Hematopoietic multipotent progenitor cell treated with erythropoietin and hydrocortisone succinate and interleukin-3 and kit ligand, for 6 days (in vitro differentiated cells): ENCODE results near the gene GJC2.
A peak's percentile ranks its signal among the peaks of the same experiment; 100 is the strongest.

Experiments
- DNase-seq: peaks from one replicate; pipeline ENCODE4 v3.0.0-alpha.2; 2015

The GJC2 gene

DNA sequence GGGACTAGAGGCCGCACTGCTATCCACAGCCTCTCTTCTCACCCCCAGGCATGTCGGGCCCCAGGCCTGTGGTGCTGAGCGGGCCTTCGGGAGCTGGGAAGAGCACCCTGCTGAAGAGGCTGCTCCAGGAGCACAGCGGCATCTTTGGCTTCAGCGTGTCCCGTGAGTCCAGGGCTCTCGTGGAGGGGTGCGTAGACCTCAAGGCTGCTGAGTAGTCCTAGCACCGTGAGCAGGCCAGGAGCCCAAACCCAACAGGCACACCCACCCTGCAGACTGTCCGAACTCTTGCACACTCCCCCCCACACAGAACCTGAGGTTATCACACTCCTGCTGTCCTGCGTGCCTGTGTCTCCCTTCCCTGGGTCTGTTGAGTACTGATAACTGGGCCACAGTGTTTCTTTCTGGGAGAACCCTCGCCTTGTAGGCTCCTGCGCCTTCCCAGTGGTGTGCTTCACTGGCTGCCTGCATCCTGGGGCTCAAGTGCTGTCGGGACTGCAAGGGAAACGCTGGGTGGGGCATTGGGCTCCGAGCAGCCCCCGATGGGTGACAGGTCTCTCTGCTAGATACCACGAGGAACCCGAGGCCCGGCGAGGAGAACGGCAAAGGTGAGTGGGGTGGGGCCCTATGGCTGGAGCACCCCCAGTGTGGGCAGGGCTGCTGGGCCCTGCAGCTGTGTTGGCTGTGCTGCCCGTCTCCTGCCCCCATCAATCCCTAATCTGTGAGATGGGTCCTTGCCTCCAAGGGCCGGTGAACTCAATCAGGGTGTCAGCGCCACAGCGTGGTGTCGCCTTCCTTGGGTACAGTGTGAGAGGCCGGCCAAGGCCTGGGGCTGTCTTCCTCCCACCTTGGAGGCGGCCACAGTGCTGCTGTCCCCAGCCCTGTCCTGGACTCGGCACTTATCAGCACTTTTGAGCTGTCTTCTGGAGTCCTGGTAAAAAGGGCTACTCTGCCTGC, 4.0 kb upstream of the GJC2 start:
- peak; percentile 84 for DNase-seq

DNA sequence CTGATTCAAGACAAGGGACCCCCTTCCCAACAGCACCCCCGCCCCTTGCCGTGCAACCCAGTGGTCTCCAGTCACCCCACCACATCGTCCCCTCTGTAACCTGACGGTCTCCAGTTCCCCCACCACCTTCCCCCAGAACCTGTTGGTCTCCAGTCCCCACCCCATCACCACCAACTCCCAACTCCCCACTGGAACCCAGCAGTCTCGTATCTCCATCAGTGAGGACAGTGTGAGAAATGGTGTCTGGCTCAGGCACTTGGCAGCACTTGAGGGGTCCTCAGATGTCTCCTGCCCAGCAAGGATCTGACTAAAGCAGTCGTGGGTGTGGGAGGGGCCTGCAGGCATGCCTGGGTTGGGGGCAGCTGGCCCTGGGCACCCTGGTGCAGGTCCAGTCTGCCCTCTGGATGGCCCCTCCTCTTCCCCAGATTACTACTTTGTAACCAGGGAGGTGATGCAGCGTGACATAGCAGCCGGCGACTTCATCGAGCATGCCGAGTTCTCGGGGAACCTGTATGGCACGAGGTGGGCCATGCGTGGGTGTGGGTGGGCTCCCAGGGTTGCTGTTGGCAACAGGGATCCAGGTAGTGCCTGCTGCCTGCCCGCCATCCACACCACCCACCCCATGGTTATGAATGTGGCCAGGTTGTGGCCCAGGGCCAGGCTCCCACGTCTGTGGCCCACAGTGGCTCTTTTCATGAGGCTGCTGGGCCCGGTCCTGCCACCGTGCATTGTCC, 3.1 kb upstream of the GJC2 start:
- no peak for DNase-seq

DNA sequence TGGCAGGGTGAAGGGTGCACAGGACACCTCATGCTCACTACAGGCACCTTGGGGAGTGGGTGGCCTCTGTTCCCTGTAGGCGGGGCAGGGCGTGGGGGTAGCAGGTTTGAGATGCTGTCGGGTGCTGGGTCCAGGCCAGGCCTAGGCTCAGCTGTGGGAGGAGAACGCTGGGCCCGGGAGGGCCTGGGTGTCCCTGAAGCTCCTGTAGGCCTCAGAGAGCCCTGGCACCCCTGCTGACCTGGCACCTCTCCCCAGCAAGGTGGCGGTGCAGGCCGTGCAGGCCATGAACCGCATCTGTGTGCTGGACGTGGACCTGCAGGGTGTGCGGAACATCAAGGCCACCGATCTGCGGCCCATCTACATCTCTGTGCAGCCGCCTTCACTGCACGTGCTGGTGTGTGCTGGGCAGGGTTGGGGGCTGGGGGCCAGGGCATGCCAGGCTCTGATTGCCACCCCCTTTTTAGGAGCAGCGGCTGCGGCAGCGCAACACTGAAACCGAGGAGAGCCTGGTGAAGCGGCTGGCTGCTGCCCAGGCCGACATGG, 2.5 kb upstream of the GJC2 start:
- DNase-seq: no peak

DNA sequence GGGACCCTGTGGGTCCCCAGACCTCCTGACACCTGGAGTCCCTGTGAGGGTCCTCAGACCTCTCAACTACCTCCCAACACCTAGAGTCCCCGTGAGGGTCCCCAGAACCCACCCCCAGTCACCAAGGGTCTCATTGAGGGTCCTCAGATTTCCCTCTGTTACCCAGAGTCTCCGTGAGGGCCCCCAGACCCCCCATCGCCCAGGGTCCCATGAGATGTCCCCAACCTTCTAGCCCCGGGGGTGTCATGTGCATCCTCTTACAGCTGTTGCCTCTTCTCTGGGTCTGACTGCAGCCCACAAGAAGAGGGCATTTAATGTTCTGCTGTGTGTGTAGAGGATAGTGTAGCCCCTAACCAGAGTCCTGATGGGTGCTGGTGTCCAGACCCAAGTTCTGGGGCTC, 2.0 kb upstream of the GJC2 start:
- DNase-seq: no peak

DNA sequence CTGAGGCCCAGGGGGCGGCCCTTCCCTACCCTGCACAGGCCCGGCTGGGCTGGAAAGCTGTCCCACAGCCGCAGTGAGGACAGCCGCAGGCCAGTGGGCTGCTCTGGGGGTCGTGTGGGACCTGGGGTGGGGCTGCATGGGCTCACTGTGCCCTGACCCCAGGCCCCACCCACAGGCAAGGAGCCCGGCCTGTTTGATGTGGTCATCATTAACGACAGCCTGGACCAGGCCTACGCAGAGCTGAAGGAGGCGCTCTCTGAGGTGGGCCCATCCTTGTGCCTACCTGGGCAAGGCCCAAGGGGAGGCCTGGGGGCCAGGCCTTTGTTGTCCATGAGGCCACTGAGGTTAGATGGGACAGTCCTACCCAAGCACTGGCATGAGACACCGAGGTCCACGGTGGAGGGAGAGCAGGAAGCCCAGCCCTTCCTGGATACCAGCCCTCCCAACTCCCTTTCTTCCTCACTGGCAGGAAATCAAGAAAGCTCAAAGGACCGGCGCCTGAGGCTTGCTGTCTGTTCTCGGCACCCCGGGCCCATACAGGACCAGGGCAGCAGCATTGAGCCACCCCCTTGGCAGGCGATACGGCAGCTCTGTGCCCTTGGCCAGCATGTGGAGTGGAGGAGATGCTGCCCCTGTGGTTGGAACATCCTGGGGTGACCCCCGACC, 1.4 kb upstream of the GJC2 start:
- no peak for DNase-seq

DNA sequence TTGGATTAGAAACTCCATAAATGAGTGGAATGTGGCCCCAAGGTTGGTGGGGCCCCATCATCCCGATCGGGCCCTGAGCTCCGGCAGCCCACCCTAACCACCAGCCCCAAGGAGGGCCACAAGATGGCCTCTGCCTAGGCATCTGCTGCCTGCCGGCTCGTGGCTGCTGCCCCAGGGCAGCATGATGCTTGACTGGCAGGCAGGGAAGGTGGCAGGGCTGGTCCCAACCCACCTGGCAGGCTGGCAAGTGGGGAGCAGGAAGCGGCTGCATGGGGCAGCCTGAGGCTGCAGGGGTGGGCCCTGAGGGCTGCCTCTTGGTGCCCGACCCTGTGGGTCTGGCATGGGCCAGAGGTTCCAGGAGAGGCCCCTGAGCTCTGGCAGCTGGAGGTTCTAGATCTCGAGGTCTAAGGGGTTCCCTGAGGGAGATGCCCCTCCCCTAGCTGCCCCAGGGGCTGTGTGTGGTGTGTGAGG, 760 bp upstream of the GJC2 start:
- no peak for DNase-seq

DNA sequence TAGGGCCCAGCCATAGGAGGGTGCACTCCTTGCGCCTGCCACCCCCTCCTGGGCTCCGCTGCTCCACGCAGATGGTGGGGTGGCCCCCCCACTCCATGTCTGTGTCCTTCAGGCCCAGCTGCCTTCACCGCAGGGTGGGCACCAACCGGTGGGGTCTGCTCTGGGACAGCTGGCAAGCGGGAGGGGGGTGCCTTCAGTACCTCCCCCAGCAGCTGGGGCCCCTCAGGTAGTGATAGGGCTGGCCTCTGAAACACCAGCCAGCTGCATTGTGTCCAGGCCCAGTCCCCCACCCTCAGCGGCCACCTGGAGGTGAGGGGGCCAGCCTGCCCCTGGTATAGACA, 360 bp downstream of the GJC2 start:
- no peak for DNase-seq

DNA sequence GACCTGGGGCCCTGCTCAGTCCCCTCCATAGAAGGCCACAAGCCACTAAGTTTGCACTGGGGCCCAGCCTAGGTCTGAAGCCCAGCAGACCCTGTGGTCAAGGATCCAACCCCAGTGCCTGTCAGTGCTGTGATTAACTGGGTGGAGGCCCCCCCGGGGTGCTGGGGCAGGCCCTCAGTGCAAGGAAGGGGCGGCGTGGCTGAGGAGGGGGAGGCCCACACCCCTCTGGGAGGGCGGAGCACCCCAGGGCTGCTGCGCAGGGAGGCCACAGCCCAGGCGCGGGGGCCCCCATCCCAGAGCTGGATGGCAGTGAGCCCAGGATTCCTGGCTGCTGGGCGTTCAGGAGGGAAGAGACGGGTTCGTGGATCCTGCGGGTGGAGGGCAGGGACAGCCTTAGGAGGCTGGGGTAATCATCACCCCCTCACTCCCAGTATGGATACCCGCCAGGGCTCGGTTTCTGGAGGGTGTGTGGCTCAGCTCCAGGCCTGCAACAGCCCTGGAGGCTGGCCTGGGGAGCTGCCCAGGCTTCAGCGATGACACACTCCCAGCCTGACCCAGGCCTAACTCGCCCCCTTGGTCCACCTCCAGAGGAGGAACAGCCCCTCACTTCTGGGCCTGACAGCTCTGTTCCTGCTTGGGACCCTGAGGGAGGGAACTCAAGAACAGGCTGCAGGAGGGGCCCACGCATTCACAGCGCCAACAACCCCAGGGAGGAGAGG, 890 bp downstream of the GJC2 start:
- DNase-seq: no peak

DNA sequence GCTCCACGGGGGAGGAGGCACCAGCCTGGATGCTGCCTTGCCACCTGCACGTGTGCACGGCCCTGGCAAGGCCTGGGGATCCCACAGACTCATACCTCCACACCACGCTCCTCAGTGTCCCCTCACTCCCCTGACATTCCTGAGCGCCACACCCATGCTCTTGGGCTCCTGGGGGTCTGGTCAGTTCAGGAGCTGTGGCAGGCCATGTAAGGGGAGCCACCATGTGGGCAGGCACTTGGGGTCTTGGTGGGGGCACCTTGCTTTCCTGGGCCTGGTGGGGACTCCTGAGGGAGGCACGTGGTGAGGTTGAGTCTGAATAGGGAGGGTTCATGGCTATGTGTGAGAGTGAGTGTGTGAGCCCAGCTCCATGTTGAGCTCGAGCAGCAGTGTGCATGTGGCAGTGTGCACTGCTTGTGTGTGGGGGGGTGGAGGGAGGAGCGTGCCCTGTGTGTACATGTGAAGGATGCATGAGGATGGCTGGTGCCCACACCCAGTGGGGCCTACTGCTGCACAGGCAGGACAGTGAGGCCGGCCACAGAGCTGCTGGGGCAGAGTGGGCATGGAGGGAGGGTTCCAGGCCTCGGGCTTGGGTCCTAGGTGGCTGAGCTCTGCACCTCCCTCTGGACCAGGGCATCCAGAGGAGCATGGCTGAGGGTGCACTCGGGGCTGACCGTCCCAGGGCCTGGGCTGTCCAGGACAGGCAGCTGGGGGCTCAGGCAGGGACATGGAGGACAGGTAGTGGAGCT, 1.6 kb downstream of the GJC2 start:
- no peak for DNase-seq

DNA sequence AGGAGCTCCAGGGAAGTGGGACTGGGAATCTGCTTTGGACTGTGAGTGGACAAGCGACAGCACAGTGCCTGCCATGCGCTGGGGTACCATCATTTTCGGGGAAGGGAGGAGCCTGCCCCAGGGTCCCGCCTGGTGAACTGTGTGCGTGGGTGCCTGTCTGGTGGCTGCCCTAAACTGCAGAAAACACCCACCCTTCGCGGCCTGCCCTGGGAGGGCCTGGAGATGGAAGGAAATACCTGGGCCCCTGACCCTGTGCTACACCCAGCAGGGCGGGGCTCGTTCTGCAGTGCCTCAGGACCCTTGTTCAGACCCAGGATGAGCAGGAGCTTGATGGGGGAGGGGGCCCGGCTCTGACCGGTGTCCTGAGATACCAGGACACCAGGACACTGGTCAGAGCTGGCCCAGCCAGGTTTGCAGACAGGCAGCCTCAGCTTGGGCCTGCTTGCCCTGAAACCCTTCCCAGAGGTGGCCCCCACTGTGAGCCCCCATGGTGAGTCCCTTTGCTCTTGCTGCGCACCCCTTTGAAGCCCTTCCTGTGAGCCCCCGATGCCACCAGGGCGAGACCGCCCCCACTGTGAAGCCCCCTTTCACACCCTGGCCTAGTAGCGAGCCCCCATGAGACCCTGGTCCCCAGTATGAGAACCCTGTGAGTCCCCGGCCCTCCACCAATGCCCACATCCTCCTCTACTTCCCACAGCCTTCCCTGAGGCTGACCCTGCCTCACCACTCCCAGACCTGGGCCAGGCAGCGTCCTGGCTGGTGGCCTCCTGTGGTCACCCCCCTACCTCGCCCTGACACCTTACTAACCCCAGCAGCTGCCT, 2.6 kb downstream of the GJC2 start:
- DNase-seq: no peak

DNA sequence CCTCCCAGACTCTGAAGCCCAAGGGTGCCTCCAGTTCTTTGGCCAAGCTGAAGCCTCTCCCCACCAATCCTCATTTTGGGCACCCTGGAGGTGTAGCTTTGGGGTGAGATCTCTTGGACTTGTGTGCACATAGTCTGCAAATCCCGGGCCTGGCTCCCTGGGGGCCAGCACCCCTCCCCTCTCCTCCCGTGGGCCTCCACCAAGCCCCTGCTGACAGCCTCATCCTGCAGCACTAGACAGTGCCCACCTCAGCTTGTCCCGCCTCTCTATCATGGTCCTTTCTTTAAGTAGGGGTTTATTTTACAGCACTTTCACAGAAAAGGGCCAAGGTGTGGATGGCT, 3.2 kb downstream of the GJC2 start:
- DNase-seq: no peak

DNA sequence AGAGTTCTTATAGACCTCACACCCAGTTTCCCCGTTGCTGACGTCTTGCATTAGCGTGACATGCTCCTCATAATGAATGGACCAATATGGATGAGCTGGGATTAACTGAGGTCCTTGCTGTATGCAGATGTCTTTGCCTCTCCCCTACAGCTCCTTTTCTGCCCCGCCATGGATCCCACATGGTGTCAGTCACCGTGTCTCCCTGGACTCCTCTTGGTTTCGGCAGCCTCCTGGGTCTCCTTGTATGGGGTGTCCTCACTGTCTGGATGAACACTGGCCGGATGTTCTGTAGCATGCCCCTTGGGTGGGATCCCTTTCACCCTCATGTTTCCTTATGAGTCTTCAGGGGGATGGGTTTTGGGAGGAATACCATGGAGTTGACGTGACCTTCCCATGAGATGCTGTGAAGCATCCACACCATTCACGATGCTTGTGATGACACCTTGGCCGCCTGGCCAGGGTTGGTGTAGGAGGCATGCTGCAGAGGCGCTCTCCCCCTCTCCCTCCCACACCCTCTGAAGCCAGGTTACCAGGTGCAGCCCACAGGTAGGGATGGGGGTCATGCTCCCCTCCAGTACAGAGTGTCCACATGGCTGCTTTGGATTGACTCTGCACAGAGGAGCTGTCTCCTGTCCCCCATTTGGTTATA, 4.4 kb downstream of the GJC2 start:
- no peak for DNase-seq

DNA sequence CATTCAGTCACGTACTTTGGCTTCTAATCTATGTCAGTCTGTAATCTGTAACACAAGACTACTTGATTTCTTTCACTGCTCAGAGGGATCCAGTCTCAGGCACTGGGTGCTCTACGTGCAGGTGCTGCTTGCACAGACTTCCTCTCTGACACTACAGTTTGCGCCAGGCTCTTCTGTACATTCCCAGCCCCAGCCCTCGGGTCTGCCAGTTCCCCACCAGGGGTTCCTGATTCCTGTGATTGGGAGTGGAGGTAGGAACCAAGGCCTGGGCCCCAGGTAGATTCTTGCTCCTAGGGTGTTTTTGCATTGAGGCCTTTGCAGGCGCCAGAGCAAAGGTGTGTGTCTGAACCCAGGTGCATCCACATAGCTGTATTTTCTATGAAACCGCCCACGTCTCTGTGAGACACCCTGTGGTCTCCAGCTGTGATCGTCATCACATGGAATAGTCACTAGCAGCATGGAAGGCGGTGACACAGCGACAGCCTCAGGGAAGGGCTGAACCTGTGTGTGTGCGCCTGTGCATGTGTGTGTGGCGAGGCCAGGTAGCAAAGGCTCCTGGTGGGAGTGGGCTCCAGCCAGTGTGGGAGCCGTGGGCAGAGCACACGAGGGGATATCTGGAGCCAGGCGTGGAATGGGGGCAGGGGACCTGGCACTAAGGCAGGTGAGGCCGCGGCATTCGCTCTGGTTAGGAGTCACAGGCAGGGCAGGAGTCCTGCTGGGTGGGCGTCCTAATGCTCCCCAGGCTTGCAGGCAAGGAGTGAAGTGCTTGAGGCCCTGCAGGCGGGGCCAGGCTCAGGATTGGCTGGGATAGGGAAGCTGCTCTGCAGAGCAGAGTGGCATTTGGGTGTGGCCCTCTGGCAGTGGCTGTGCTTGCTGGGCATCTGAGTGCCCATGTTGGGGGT, 5.2 kb downstream of the GJC2 start:
- DNase-seq: no peak

DNA sequence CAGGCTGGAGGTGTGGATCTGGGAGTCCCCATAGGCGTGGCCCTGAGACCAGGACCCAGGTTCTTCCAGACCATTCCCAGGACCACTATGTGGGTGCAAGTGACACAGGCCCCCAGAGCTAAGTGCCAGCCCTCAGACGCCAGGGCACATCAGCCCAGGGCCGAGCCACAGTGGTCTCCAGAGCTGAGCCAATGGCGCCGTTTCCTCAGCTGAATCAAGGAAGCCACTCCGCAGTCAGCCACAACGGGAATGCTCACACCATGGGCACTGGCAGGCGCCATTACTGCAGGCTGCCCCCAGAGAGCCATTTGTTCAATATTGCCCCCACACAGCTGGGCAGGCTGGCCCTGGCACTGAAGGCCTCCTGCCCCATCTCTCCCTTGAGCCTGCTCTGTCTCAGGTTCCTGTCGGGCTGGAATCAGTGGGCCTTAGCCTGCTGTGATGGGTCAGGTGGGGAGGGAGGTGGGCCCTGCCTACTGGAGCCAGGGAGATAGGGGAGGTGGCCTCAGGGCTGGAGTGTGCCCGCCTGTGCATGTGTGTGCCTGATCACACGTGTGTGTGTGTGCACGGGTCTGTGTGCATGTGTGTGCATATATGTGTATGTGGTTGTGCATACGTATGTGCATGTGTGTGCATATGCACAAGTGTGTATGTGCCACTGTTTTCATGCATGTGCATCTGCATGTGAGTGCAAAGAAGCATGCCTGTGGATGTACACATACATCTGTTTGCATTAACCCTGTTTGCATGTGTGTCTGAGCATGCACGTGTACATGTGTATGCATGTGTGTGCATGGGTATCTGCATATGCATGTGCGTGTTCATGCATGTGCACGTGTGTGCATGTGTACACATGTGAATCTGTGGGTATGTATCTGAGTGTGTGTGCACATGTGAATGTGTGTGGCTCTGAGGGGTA, 6.1 kb downstream of the GJC2 start:
- no peak for DNase-seq

DNA sequence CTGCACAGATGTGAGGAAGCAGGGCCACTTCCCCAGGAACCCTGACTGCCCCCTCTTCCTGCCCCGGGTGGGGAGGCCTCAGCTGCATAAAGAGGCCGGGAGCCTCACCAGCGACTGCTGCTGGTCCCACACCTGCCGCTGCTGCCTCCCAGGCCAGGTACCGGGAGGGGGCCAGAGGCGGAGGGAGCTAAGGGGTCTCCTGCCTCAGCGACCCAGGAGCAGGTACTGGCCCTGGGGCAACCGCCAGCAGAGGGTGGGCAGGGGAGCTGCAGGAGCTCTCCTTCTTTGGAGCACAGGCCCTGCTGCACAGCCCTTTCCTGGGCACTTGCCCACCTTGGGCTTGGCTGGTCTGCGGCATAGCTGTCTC, 6.8 kb downstream of the GJC2 start:
- DNase-seq: no peak

DNA sequence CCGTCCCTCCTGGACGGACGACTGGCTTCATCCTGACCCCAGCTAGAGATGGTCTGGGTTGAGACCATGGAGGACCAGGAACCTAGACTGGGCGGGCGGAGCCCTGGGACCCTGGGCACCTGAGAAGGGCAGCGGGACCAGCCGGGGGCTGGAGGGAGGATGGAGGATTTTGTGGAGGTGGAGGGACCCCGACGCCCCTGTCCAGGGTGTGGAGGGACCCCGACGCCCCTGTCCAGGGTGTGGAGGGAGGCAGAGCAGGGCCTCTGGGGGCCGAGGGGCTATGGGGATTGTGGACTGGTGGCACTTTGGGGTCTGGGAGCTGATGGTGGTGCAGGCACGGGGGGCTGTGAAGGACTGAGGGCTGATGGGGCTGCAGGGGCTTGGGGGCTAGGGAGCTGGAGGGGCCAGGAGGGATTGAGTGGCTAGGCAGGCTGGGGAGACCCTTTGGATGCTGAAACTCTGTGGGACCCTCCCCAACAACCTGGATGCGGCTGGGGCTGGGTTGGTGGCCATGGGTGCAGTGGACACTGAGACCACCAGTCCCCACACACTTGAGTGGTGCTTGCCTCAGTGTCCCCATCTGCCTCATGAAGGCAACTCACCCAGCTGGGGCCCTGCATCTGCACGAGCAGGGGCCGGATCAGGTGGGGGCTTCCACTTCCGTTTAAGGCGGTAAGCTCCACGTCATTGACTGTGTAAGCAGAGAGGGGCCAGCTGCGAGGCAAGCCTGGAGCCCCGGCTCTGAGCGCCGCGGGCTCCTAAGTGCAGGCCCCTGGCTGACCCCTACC, 7.4 kb downstream of the GJC2 start:
- no peak for DNase-seq

DNA sequence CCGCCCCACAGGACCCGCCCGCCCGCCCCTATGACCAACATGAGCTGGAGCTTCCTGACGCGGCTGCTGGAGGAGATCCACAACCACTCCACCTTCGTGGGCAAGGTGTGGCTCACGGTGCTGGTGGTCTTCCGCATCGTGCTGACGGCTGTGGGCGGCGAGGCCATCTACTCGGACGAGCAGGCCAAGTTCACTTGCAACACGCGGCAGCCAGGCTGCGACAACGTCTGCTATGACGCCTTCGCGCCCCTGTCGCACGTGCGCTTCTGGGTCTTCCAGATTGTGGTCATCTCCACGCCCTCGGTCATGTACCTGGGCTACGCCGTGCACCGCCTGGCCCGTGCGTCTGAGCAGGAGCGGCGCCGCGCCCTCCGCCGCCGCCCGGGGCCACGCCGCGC, 8.0 kb downstream of the GJC2 start:
- DNase-seq: no peak
